CD4-positive, CD25-positive, alpha-beta regulatory T cell (primary cell): Measurements from ENCODE around the gene LDLRAD3. TPM values are rescaled to one million over a fixed set of nuclear protein-coding genes. Genes with fewer than 3 reads are reported as not detected.

Experiments used
- ATAC-seq, 2 donors: fragments of 150-1000 bp; cut with Tn5 transposase; one replicate each; pipeline ENCODE4 v1.10.0; 2021; ENCODE audit warnings: low read depth in 2 of 2, moderate number of reproducible peaks in 2 of 2, moderate library complexity in 1 of 2
- DNase-seq, 3 donors: peaks; one replicate each; pipeline versions ENCODE4 v3.0.0 to v3.0.0-alpha.2; 2012 to 2022; ENCODE audit warnings: mixed read lengths in 1 of 3
- H3K27ac ChIP-seq: one replicate; pipeline ENCODE4 v1.7.0; 2013; ENCODE audit warnings: mild to moderate bottlenecking, low read length; ENCODE audit not compliant: insufficient read depth, poor library complexity, severe bottlenecking
- H3K27me3 ChIP-seq: one replicate; pipeline ENCODE4 v1.7.0; 2013; ENCODE audit warnings: low read length; ENCODE audit not compliant: control insufficient read depth, insufficient read depth
- H3K36me3 ChIP-seq: one replicate; pipeline ENCODE4 v1.7.0; 2013; ENCODE audit warnings: mild to moderate bottlenecking, low read length, moderate library complexity; ENCODE audit not compliant: control insufficient read depth, insufficient read depth
- H3K4me1 ChIP-seq: 2 replicates; pipeline ENCODE4 v1.7.0; 2013; ENCODE audit warnings: mild to moderate bottlenecking, low read length; ENCODE audit not compliant: insufficient read depth, control insufficient read depth, poor library complexity, severe bottlenecking
- H3K4me3 ChIP-seq: one replicate; pipeline ENCODE4 v1.7.0; 2013; ENCODE audit warnings: low read depth, mild to moderate bottlenecking, low read length, moderate library complexity
- H3K9me3 ChIP-seq, 2 experiments: 1 replicate in 1 of 2; 2 replicates in 1 of 2; pipeline ENCODE4 v1.7.0; 2013; ENCODE audit warnings: low read length in 2 of 2, mild to moderate bottlenecking in 1 of 2, moderate library complexity in 1 of 2; ENCODE audit not compliant: control insufficient read depth in 2 of 2
- H3K27ac Mint-ChIP-seq, 3 donors: one replicate each; pipeline ENCODE4 v1.8.0; 2020 to 2022; ENCODE audit warnings: mild to moderate bottlenecking in 3 of 3, mixed read lengths in 3 of 3, moderate library complexity in 2 of 3
- H3K27me3 Mint-ChIP-seq: one replicate; pipeline ENCODE4 v1.8.0; 2022; ENCODE audit warnings: mild to moderate bottlenecking, mixed read lengths
- H3K36me3 Mint-ChIP-seq: one replicate; pipeline ENCODE4 v1.8.0; 2020; ENCODE audit warnings: mixed read lengths
- H3K4me1 Mint-ChIP-seq, 4 donors: one replicate each; pipeline ENCODE4 v1.8.0; 2020 to 2022; ENCODE audit warnings: mixed read lengths in 4 of 4, mild to moderate bottlenecking in 1 of 4
- H3K4me3 Mint-ChIP-seq, 4 donors: one replicate each; pipeline ENCODE4 v1.8.0; 2020 to 2022; ENCODE audit warnings: mild to moderate bottlenecking in 4 of 4, mixed read lengths in 4 of 4, moderate library complexity in 3 of 4
- H3K9me3 Mint-ChIP-seq, 7 donors: one replicate each; pipeline ENCODE4 v1.8.0; 2020 to 2022; ENCODE audit warnings: mixed read lengths in 7 of 7, mild to moderate bottlenecking in 3 of 7, moderate library complexity in 2 of 7
- polyA plus RNA-seq, 4 donors: library from polyadenylated mRNA; unstranded; fragments of 300-500 nt; fragmentation: Illumina TruSeq; gene quantifications; one replicate each; pipeline ENCODE4 v1.2.3, GENCODE V29; 2021
- total RNA-seq: library from RNA; stranded (reverse); gene quantifications from one replicate; pipeline ENCODE4 v1.2.3, GENCODE V29; 2022

Gene LDLRAD3
- total and polyA plus RNA-seq, 5 donors from 2014 or later, result 0.06 TPM; not detected in 4

GRCh38 chr11:36141956-36142355 lies 198.1 kb downstream of the LDLRAD3 start:
- DNase-seq (no peak), ATAC-seq (no peak)
- Histone ChIP-seq H3K9me3 (no peaks in the 10 kb centered on the region), H3K27me3 (no peaks in the 10 kb centered on the region), H3K36me3 (no peaks in the 10 kb centered on the region), H3K27ac (no peak overlapping the region), H3K4me1 (no peaks in the 10 kb centered on the region), H3K4me3 (no peak overlapping the region)
- H3K9me3 Mint-ChIP-seq, result peaks cover 0 to 4% (median 0%) of the 10 kb centered on the region in 7 donors
- no peaks in the 10 kb centered on the region for H3K4me1 Mint-ChIP-seq
- H3K36me3 Mint-ChIP-seq, result no peaks in the 10 kb centered on the region
- no peaks in the 10 kb centered on the region for H3K27me3 Mint-ChIP-seq
- H3K27ac Mint-ChIP-seq, result no peak overlapping the region
- H3K4me3 Mint-ChIP-seq, result no peak overlapping the region

DNA sequence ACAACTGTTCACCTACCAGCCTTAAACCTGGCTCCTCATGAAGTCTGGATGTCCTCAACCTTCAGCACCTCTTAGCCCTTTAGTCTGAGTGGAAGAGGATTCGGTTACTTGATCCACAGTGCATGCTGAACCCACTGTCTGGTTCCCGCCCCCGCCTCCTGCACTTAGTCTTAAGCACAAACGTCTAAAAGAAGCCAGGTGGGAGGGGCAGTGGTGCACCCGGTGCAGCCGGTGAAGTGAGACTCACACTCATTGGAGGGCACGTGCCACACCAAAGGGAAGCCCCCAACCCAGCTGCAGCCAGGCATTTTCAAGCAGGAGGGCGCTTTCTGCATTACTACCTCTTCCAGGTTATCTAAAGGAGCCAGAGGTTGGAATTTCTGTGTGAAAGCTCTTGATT lies 198.6 kb downstream of the LDLRAD3 start:
- H3K36me3 ChIP-seq, result no peaks in the 10 kb centered on the region
- H3K36me3 Mint-ChIP-seq, result no peaks in the 10 kb centered on the region
- H3K27me3 ChIP-seq, result no peaks in the 10 kb centered on the region
- no peak overlapping the region for H3K4me3 Mint-ChIP-seq
- no peak for ATAC-seq
- peaks cover 0 to 5% (median 0%) of the 10 kb centered on the region in 7 donors for H3K9me3 Mint-ChIP-seq
- DNase-seq, result no peak
- H3K9me3 ChIP-seq, result no peaks in the 10 kb centered on the region
- H3K27me3 Mint-ChIP-seq, result no peaks in the 10 kb centered on the region
- H3K4me1 Mint-ChIP-seq, result no peaks in the 10 kb centered on the region
- H3K27ac ChIP-seq, result no peak overlapping the region
- no peak overlapping the region for H3K27ac Mint-ChIP-seq
- H3K4me1 ChIP-seq, result no peaks in the 10 kb centered on the region
- no peak overlapping the region for H3K4me3 ChIP-seq

GRCh38 chr11:36142879-36143278 lies 199.0 kb downstream of the LDLRAD3 start:
- Histone ChIP-seq H3K9me3 (no peaks in the 10 kb centered on the region), H3K27ac (no peak overlapping the region), H3K36me3 (no peaks in the 10 kb centered on the region), H3K27me3 (no peaks in the 10 kb centered on the region), H3K4me1 (no peaks in the 10 kb centered on the region), H3K4me3 (no peak overlapping the region)
- no peak for ATAC-seq
- no peaks in the 10 kb centered on the region for H3K36me3 Mint-ChIP-seq
- no peaks in the 10 kb centered on the region for H3K4me1 Mint-ChIP-seq
- H3K27me3 Mint-ChIP-seq, result no peaks in the 10 kb centered on the region
- H3K9me3 Mint-ChIP-seq, result peaks cover 0 to 5% (median 0%) of the 10 kb centered on the region in 7 donors
- no peak for DNase-seq
- no peak overlapping the region for H3K27ac Mint-ChIP-seq
- no peak overlapping the region for H3K4me3 Mint-ChIP-seq

DNA sequence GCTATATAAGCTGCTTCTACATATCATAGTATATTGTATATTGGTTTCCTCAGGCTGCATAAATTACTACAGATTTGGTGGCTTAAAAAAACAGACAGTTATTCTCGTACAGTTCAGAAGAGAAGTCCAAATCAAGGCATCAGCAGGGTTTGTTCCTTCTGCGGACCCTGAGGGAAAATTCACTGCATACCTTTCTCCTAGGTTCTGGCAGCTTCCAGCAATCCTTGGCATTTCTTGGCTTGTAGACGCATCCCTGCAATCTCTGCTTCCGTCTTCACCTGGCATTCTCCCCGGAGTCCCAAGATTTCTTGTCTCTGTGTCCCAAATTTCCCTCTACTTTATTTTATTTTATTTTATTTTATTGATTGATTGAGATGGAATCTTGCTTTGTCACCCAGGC lies 202.6 kb downstream of the LDLRAD3 start:
- Mint-ChIP-seq H3K27ac (peak overlapping the region in 1 of 3 donors; percentile 5), H3K36me3 (no peaks in the 10 kb centered on the region), H3K4me3 (no peak overlapping the region), H3K4me1 (no peaks in the 10 kb centered on the region), H3K27me3 (no peaks in the 10 kb centered on the region), H3K9me3 (peaks cover 0 to 2% (median 0%) of the 10 kb centered on the region in 7 donors)
- Histone ChIP-seq H3K36me3 (no peaks in the 10 kb centered on the region), H3K27ac (no peak overlapping the region), H3K4me3 (no peak overlapping the region), H3K9me3 (no peaks in the 10 kb centered on the region), H3K27me3 (no peaks in the 10 kb centered on the region), H3K4me1 (no peaks in the 10 kb centered on the region)
- ATAC-seq, result no peak
- no peak for DNase-seq

DNA sequence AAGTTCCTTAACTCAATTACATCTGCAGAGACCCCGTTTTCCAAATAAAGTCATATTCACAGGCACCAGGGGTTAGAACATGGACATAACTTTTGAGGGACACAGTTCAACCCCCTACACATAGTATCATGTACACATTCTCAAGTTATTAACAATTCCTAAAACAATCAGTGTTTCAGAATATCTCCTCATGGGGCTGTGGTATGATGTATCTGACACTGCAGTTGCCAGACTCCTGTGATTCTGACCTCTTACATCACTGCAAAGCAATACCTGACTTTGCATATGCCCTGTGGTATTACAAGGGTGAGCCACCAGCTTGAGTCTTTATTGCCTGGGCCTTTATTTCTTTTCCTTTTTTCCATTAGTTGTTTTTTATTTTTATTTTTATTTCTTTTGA lies 203.6 kb downstream of the LDLRAD3 start:
- Histone ChIP-seq H3K4me3 (no peak overlapping the region), H3K9me3 (no peaks in the 10 kb centered on the region), H3K4me1 (no peaks in the 10 kb centered on the region), H3K36me3 (no peaks in the 10 kb centered on the region), H3K27ac (no peak overlapping the region), H3K27me3 (no peaks in the 10 kb centered on the region)
- H3K27ac Mint-ChIP-seq, result no peak overlapping the region
- H3K4me1 Mint-ChIP-seq, result no peaks in the 10 kb centered on the region
- H3K9me3 Mint-ChIP-seq, result peaks cover 0 to 2% (median 0%) of the 10 kb centered on the region in 7 donors
- H3K36me3 Mint-ChIP-seq, result no peaks in the 10 kb centered on the region
- H3K4me3 Mint-ChIP-seq, result no peak overlapping the region
- DNase-seq (no peak), ATAC-seq (no peak)
- H3K27me3 Mint-ChIP-seq, result no peaks in the 10 kb centered on the region

DNA sequence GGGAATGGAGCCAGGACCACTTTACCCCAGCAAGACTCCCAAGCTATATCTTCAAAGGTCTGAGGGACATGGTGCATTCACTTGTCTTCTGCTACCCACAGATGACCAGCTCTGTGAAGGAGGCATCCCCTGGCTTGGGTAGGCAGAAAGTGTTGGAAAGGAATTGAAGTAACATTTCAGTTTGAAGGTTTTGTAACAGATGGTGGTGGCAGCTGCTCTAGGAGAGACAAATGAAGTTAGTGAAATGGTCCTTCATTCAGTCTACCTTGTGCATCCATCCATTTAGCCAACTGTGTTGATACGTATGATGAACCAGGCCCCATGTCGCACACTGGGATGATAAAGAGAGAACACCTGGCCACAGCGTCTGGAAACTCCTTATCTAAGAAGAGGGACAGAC lies 204.8 kb downstream of the LDLRAD3 start:
- Histone ChIP-seq H3K9me3 (no peaks in the 10 kb centered on the region), H3K4me3 (no peak overlapping the region), H3K36me3 (no peaks in the 10 kb centered on the region), H3K27me3 (no peaks in the 10 kb centered on the region), H3K27ac (no peak overlapping the region), H3K4me1 (no peaks in the 10 kb centered on the region)
- H3K4me3 Mint-ChIP-seq, result no peak overlapping the region
- H3K4me1 Mint-ChIP-seq, result no peaks in the 10 kb centered on the region
- H3K9me3 Mint-ChIP-seq, result peaks cover 0 to 2% (median 0%) of the 10 kb centered on the region in 7 donors
- no peaks in the 10 kb centered on the region for H3K36me3 Mint-ChIP-seq
- no peaks in the 10 kb centered on the region for H3K27me3 Mint-ChIP-seq
- H3K27ac Mint-ChIP-seq, result no peak overlapping the region
- ATAC-seq (no peak), DNase-seq (no peak)

- Histone ChIP-seq H3K27me3 (no peaks in the 10 kb centered on the region), H3K9me3 (no peaks in the 10 kb centered on the region), H3K4me3 (no peak overlapping the region), H3K36me3 (no peaks in the 10 kb centered on the region), H3K27ac (no peak overlapping the region), H3K4me1 (no peaks in the 10 kb centered on the region)
- H3K4me1 Mint-ChIP-seq, result no peaks in the 10 kb centered on the region
- ATAC-seq (peak; percentile 66), DNase-seq (peak in 1 of 3 donors; percentile 13)
- peaks cover 0 to 2% (median 0%) of the 10 kb centered on the region in 7 donors for H3K9me3 Mint-ChIP-seq
- H3K4me3 Mint-ChIP-seq, result no peak overlapping the region
- H3K27me3 Mint-ChIP-seq, result no peaks in the 10 kb centered on the region
- no peak overlapping the region for H3K27ac Mint-ChIP-seq
- no peaks in the 10 kb centered on the region for H3K36me3 Mint-ChIP-seq
Observed at GRCh38 chr11:36149538-36150242, 205.8 kb downstream of the LDLRAD3 start.

DNA sequence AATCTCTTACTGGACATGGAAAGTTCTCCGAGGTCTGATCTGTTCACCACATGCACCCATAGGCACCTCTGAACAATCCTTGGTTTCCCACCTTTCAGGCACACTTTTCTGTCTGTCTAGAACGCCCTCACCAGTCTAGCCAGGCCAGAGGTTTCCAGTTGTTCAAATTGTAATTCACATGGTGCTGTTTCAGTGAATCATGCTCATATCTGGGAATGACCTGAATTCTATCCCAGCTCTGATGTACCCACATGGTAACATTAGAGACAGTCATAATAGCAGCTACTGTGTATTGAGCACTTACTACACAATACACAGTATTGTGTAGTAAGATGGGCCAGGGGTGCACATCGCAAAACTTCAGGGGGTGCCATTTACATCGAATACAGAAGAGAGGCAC lies 207.1 kb downstream of the LDLRAD3 start:
- no peak overlapping the region for H3K4me3 Mint-ChIP-seq
- no peaks in the 10 kb centered on the region for H3K36me3 Mint-ChIP-seq
- Histone ChIP-seq H3K4me3 (no peak overlapping the region), H3K4me1 (no peaks in the 10 kb centered on the region), H3K27ac (no peak overlapping the region), H3K27me3 (no peaks in the 10 kb centered on the region), H3K36me3 (no peaks in the 10 kb centered on the region), H3K9me3 (no peaks in the 10 kb centered on the region)
- H3K27ac Mint-ChIP-seq, result no peak overlapping the region
- peaks cover 0 to 2% (median 0%) of the 10 kb centered on the region in 7 donors for H3K9me3 Mint-ChIP-seq
- DNase-seq (no peak), ATAC-seq (no peak)
- no peaks in the 10 kb centered on the region for H3K4me1 Mint-ChIP-seq
- no peaks in the 10 kb centered on the region for H3K27me3 Mint-ChIP-seq
